Tibial nerve (tissue), 4 donors: Measurements from ENCODE around the gene ZEB1. TPM values are rescaled to one million over a fixed set of nuclear protein-coding genes. Genes with fewer than 3 reads are reported as not detected.
"Not testable (repeated sequence)": the region's sequence is repeated elsewhere in the genome, so short reads cannot be mapped to it uniquely, and the experiment has no call there.

Source experiments
- DNase-seq, 2 donors: peaks; one replicate each; pipeline ENCODE4 v3.0.0-alpha.2; 2019; ENCODE audit warnings: low spot score in 2 of 2
- H3K27ac ChIP-seq, 4 donors: fragments of 200-600 bp; sonication (generic) in 3 of 4; one replicate each; pipeline ENCODE4 v1.5.1; 2017 to 2019; ENCODE audit warnings: mild to moderate bottlenecking in 1 of 4
- H3K27me3 ChIP-seq, 2 donors: fragments of 200-600 bp; sonication (generic) in 1 of 2; one replicate each; pipeline versions ENCODE4 v1.5.1 to v1.6.0; 2017 to 2019
- H3K36me3 ChIP-seq, 3 donors: fragments of 200-600 bp; sonication (generic); one replicate each; pipeline ENCODE4 v1.5.1; 2018 to 2019
- H3K4me1 ChIP-seq, 4 donors: fragments of 200-600 bp; sonication (generic) in 3 of 4; one replicate each; pipeline ENCODE4 v1.5.1; 2017 to 2019
- H3K4me3 ChIP-seq, 4 donors: fragments of 200-600 bp; sonication (generic) in 3 of 4; one replicate each; pipeline ENCODE4 v1.5.1; 2017 to 2019; ENCODE audit warnings: mild to moderate bottlenecking in 1 of 4, moderate library complexity in 1 of 4
- H3K9me3 ChIP-seq, 4 donors: fragments of 200-600 bp; sonication (generic) in 3 of 4; one replicate each; pipeline ENCODE4 v1.5.1; 2017 to 2019
- EP300 ChIP-seq, 2 donors: sonication (generic); formaldehyde crosslinking; IDR thresholded peaks; one replicate each; pipeline ENCODE4 v1.6.1; 2017; ENCODE audit warnings: antibody characterized with exemption in 2 of 2, mild to moderate bottlenecking in 1 of 2
- POLR2A ChIP-seq, 2 donors: fragments of 450-650 bp; IDR thresholded peaks; one replicate each; pipeline ENCODE4 v1.6.1; 2017; ENCODE audit warnings: antibody characterized with exemption in 2 of 2, mild to moderate bottlenecking in 2 of 2, moderate library complexity in 2 of 2
- WGBS, 2 donors: methylation state at CpG; one replicate each; pipeline ENCODE4 v1.1.5; 2018; 5-methylcytosine and 5-hydroxymethylcytosine counted together
- total RNA-seq, 4 donors: library from RNA; depleted of rRNA; stranded (reverse); fragments of >200 nt; gene quantifications; one replicate each; pipeline ENCODE4 v1.1.0, GENCODE V29; 2016
- TF ChIP-seq, protein P1 (sequence below), 5 experiments: fragments of 200-600 bp in 3 of 5; fragments of 450-650 bp in 2 of 5; sonication (generic) in 3 of 5; IDR thresholded peaks; one replicate each; pipeline ENCODE4 v1.5.1; 2016 to 2019; ENCODE audit warnings: antibody characterized with exemption in 5 of 5, mild to moderate bottlenecking in 3 of 5, moderate library complexity in 2 of 5

Gene ZEB1
- total RNA-seq, 4 donors from 2014 or later, result 84.6 to 128 (median 95.7) TPM

DNA sequence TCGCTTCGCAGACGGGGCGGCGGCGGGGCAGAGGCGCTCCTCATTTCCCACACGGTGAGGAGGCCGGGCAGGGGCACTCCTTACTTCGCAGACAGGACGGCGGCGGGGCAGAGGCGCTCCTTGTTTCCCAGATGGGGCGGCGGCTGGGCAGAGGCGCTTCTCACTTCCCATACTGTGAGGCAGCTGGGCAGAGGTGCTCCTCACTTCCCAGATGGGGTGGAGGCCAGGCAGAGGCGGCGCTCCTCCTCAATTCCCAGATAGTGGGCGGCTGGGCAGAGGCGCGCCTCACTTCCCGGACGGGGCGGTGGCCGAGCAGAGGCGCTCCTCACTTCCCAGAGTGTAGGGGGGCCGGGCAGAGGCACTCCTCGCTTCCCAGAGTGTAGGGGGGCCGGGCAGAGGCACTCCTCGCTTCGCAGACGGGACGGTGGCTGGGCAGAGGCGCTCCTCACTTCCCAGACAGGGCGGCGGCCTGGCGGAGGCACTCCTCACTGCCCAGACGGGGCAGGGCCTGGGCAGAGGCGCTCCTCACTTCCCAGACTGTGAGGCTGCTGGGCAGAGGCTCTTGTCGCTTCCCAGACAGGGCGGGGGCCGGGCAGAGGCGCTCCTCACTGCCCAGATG is 43.1 kb downstream of the ZEB1 start:
- 95 to 99% methylated on average over 25 to 31 of the region's 44 CpGs for WGBS, 2 donors
- Histone ChIP-seq H3K27ac (no peak overlapping the region), H3K27me3 (no peaks in the 10 kb centered on the region), H3K4me1 (peaks cover 0 to 29% (median 8%) of the 10 kb centered on the region in 4 donors), H3K9me3 (peaks cover 0 to 11% (median 0%) of the 10 kb centered on the region in 4 donors), H3K4me3 (no peak overlapping the region), H3K36me3 (peaks cover 0 to 33% (median 0%) of the 10 kb centered on the region in 3 donors)
- no peak for DNase-seq
- no peak for TF ChIP-seq POLR2A (IDR thresholded peaks at IDR 0.05)
- TF ChIP-seq EP300 (IDR thresholded peaks at IDR 0.05), result no peak

DNA sequence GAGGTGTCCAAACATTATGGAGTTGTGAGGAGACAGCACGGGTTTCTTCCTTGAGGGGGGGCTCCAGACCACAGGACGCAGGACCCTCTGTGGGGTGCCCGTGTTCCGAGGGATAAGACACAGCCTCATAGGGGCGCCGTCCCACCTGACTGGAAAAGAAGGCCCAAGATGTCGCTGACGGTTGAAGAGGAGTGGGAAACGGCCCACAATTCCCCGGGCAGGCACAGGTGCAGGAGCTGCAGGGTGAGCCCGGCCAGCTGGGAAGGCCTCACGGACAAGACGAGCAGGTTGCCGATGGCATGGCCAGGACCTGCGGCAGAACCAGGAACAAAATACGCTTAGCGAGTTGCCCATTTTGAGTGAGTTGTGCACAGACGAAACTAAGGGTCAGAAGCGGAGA is 44.7 kb downstream of the ZEB1 start:
- not testable (repeated sequence) for DNase-seq, H3K27ac ChIP-seq, H3K27me3 ChIP-seq, H3K4me3 ChIP-seq
- 94% methylated on average over 19 of the region's 19 CpGs for WGBS, 2 donors
- Histone ChIP-seq H3K4me1 (peaks cover 0 to 15% (median 8%) of the 10 kb centered on the region in 4 donors), H3K9me3 (peaks cover 0 to 11% (median 0%) of the 10 kb centered on the region in 4 donors), H3K36me3 (peaks cover 0 to 33% (median 0%) of the 10 kb centered on the region in 3 donors)

DNA sequence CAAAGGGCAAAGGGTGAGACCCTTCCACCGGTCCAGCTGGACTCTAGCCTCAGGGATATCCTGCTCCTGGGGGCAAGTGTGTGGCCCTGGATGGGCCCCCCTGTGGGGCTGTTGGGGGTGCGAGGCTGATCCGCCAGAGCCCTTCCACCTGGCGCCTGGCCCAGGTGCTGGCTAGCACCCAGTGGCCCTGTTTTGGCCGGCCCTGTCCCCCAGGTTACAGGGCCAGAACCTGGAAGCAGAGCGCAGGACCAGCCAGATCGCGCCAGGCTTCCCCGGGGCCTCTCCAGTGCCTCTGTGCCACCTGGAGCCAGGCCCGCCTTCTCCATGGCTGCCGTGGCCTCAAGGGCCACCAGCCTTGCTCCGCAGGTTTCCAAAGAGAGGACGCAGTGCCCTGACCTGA is 45.2 kb downstream of the ZEB1 start:
- WGBS, 2 donors, result 95 to 100% methylated on average over 1 to 4 of the region's 13 CpGs
- H3K9me3 ChIP-seq, result peaks cover 0 to 11% (median 0%) of the 10 kb centered on the region in 4 donors
- H3K36me3 ChIP-seq, result peaks cover 0 to 33% (median 0%) of the 10 kb centered on the region in 3 donors
- peaks cover 0 to 13% (median 6%) of the 10 kb centered on the region in 4 donors for H3K4me1 ChIP-seq
- not testable (repeated sequence) for H3K27me3 ChIP-seq, H3K4me3 ChIP-seq, H3K27ac ChIP-seq, DNase-seq

DNA sequence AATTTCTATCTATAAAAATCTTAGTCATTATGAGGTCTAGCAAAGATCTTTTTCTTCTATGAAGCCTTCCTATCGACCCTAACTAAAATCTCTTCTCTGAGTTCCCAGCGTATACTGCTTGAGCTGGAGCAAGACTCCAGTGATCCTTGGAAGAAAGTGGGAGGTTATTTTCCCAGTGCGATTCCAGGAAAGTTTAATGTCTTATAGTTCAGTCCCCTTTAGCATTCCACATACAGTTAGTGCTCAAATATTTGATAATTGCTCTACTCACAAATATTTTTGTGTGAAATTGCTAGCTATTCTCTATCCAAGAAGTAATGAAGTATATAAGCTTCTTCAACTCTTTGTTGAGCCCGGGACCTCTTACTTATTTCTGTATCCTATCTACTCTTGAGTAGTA is 47.7 kb downstream of the ZEB1 start:
- TF ChIP-seq, protein P1, sequence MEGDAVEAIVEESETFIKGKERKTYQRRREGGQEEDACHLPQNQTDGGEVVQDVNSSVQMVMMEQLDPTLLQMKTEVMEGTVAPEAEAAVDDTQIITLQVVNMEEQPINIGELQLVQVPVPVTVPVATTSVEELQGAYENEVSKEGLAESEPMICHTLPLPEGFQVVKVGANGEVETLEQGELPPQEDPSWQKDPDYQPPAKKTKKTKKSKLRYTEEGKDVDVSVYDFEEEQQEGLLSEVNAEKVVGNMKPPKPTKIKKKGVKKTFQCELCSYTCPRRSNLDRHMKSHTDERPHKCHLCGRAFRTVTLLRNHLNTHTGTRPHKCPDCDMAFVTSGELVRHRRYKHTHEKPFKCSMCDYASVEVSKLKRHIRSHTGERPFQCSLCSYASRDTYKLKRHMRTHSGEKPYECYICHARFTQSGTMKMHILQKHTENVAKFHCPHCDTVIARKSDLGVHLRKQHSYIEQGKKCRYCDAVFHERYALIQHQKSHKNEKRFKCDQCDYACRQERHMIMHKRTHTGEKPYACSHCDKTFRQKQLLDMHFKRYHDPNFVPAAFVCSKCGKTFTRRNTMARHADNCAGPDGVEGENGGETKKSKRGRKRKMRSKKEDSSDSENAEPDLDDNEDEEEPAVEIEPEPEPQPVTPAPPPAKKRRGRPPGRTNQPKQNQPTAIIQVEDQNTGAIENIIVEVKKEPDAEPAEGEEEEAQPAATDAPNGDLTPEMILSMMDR (IDR thresholded peaks at IDR 0.05), result no peak
- TF ChIP-seq EP300 (IDR thresholded peaks at IDR 0.05) (no peak), POLR2A (IDR thresholded peaks at IDR 0.05) (no peak)
- WGBS, 2 donors, result 78 to 81% methylated on average over 4 of the region's 4 CpGs
- no peak overlapping the region for H3K27ac ChIP-seq
- peaks cover 0 to 6% (median 0%) of the 10 kb centered on the region in 4 donors for H3K9me3 ChIP-seq
- no peak overlapping the region for H3K4me3 ChIP-seq
- peaks cover 0 to 24% (median 0%) of the 10 kb centered on the region in 3 donors for H3K36me3 ChIP-seq
- no peak for DNase-seq
- H3K4me1 ChIP-seq, result peaks cover 0 to 3% (median 2%) of the 10 kb centered on the region in 4 donors
- no peaks in the 10 kb centered on the region for H3K27me3 ChIP-seq

DNA sequence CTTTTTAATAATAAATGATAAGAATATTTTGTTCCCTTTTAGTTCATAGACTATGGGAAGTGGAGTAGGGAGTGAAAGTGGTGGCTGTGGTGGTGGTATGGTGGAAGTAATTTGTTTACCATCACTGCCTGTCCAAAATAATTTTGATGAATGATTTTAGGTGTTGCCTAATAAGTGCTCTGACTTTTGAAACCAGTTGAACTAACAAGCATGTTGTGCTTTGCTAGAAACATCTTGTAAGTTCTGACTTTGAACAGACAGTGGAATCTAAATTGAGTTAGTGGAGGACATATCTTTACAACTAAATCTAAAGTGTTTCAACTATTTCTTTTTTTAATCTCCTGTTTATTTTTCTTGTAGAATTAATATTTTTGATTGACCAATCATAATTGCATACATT is 49.7 kb downstream of the ZEB1 start:
- TF ChIP-seq POLR2A (IDR thresholded peaks at IDR 0.05) (no peak), EP300 (IDR thresholded peaks at IDR 0.05) (no peak)
- no peak overlapping the region for H3K27ac ChIP-seq
- no peaks in the 10 kb centered on the region for H3K27me3 ChIP-seq
- peaks cover 0 to 8% (median 0%) of the 10 kb centered on the region in 3 donors for H3K36me3 ChIP-seq
- H3K9me3 ChIP-seq, result no peaks in the 10 kb centered on the region
- H3K4me3 ChIP-seq, result no peak overlapping the region
- no peak for DNase-seq
- H3K4me1 ChIP-seq, result peaks cover 0 to 6% (median 2%) of the 10 kb centered on the region in 4 donors

DNA sequence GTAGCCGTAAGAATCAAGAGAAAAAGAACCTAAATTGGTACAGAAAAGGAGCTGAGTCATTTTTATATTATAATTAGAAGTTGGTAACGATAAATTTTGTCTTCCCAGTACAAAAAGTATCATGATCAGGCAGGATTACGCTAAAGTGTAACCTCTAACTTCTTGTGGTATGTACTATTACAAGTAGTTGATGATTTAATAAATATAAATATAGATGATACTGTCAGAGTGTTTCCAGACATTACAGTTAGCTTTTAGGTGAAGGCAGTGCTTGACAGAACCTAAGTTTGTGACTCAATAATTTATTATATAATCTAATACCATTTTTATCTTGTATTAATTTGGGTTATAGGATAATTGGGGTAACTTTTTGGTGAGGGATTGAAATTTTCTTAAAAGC is 53.4 kb downstream of the ZEB1 start:
- WGBS, 2 donors, result 87 to 89% methylated on average over 3 of the region's 3 CpGs
- H3K4me1 ChIP-seq, result peaks cover 0 to 24% (median 0%) of the 10 kb centered on the region in 4 donors
- no peaks in the 10 kb centered on the region for H3K9me3 ChIP-seq
- TF ChIP-seq POLR2A (IDR thresholded peaks at IDR 0.05), result no peak
- TF ChIP-seq, protein P1 (IDR thresholded peaks at IDR 0.05), result no peak
- no peak for TF ChIP-seq EP300 (IDR thresholded peaks at IDR 0.05)
- no peaks in the 10 kb centered on the region for H3K36me3 ChIP-seq
- no peaks in the 10 kb centered on the region for H3K27me3 ChIP-seq
- H3K27ac ChIP-seq, result no peak overlapping the region
- no peak overlapping the region for H3K4me3 ChIP-seq
- no peak for DNase-seq

DNA sequence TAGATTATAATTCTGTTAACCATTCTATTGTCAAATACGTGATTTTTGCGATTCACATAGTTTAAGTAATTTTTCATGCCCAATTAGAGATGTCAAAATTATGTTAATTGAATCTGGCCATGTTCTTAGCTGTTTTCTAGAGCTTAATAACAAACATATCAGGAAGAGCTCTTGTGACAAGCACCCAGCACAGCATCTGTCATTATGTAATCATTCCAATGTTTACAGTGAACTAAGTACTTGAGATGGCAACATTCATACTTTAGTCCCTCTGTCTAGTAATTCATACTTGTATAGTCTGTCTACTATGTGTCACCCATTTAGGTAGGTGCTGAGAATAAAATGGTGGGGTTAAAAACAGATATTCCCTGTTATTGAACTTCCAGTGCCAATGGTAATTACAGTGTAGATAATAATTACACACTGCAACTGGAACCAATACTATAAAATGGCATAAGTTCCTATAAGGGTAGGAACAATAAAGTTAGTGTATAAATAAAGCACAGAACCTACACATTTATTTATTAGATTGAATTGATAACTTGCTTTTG is 55.2 kb downstream of the ZEB1 start:
- H3K27ac ChIP-seq, result no peak overlapping the region
- no peaks in the 10 kb centered on the region for H3K27me3 ChIP-seq
- H3K4me3 ChIP-seq, result no peak overlapping the region
- DNase-seq, result no peak
- 92 to 97% methylated on average over 2 of the region's 2 CpGs for WGBS, 2 donors
- H3K36me3 ChIP-seq, result no peaks in the 10 kb centered on the region
- peaks cover 0 to 26% (median 0%) of the 10 kb centered on the region in 4 donors for H3K4me1 ChIP-seq
- no peaks in the 10 kb centered on the region for H3K9me3 ChIP-seq
- TF ChIP-seq POLR2A (IDR thresholded peaks at IDR 0.05) (no peak), EP300 (IDR thresholded peaks at IDR 0.05) (no peak)
- TF ChIP-seq, protein P1 (IDR thresholded peaks at IDR 0.05), result no peak
